G401.6 (cell line): ENCODE measurements around the gene PDE4C.

Source experiments
- FAIRE-seq: peaks from 2 replicates; lab custom pipeline; 2012; peaks lifted over from hg19 to GRCh38; lab: Jason Lieb, UNC

The PDE4C gene

GRCh38 chr19:18225702-18226468 is at the start of gene PDE4C:
PDE4C (minus strand) TSS chr19:18226438; CDS start chr19:18226415, 23 bp downstream.
- no peak for FAIRE-seq

- no peak for FAIRE-seq
Observed at GRCh38 chr19:18274781-18275356, 48.6 kb upstream of the PDE4C start.

- no peak for FAIRE-seq
Observed at GRCh38 chr19:18274219-18274780, 48.1 kb upstream of the PDE4C start, which contains the start of gene IQCN. IQCN (minus strand) TSS chr19:18274452; CDS start chr19:18269478, 4,974 bp downstream.

DNA sequence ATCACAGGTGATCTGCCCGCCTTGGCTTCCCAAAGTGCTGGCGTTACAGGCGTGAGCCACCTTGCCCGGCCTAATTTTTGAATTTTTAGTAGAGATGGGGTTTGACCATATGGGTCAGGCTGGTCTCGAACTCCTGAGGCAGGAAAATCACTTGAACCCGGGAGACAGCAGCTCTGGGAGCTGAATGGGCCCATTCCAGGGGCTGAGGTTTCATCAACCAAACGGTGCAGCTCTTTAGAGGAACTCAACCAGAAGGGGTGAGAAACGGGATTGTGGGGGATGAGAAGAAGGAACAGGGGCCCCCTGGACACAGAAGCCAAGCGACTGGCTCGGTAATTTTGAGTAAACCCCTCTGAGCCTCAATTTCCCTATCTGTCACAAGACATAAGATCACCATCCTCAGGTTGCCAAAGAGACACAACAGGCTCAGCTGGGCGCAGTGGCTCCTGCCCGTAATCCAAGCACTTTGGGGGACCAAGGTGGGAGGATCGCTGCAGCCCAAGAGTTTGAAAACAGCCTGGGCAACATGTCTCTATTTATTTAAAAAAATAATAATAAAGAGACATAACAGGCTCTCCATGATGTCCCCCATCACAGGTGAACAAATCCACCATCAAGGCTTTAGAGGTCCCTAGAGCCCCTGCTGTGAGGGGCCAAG is 47.5 kb upstream of the PDE4C start:
- no peak for FAIRE-seq

DNA sequence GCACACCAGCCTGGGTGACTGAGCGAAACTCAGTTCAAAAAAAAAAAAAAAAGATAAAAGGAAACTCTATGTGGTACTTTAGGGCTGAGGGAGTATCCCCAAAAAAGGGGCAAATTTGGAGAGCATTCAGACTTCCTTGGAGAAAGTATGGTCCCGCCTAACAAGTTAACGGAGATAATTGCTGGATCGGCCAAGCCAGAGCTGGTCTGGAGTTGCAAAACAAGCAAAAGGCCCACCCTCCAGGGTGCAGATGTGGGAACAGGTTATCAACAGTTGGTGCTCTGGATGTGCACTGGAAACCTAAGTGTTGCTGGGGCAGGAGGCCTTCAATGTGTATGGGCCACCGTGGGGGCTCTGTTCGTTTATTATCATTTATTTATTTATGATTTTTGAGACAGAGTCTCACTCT is 45.2 kb upstream of the PDE4C start:
- FAIRE-seq: no peak

DNA sequence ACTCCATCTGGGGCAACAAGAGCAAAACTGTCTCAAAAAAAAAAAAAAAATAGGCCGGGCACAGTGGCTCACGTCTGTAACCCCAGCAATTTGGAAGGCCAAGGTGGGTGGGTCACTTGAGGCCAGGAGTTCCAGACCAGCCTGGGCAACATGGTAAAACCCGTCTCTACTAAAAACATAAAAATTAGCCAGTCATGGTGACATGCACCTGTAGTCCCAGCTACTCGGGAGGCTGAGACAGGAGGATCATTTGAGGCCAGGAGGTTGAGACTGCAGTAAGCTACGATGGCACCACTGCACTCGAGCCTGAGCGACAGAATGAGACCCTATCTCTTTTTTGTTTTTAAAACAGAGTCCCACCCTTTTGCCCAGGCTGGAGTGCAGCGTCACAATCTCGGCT is 44.1 kb upstream of the PDE4C start:
- no peak for FAIRE-seq

DNA sequence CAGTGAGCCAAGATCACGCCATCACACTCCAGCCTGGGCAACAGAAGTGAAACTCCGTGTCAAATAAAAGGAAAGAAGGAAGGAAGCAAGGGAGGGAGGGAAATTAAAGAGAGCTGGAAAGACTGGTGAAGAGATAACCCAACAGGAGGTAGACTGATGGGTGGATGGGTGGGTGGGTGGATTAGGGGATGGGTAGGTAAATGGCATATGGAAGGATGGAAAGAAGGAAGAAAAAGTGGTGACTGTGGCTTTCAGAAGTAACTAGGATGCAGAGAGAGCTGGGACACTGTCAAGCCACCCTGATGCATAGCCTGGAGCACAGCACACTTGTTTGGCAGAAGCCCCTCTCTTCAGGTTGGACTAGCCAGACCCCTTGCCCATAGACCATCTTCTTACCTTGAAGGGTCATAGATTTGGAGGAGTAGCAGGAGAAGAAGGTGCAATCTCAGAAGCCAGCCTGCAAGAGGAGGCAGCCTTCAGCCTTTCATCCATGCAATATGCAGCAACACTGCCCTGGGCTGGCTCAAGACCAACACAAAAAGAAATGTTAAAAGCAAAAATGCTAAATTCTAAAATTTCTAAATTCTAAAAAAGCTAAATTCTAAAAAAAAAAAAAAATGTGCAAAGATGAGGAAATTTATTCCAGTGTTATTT is 43.0 kb upstream of the PDE4C start:
- no peak for FAIRE-seq

- no peak for FAIRE-seq
Observed at GRCh38 chr19:18266771-18267686, 40.8 kb upstream of the PDE4C start.

DNA sequence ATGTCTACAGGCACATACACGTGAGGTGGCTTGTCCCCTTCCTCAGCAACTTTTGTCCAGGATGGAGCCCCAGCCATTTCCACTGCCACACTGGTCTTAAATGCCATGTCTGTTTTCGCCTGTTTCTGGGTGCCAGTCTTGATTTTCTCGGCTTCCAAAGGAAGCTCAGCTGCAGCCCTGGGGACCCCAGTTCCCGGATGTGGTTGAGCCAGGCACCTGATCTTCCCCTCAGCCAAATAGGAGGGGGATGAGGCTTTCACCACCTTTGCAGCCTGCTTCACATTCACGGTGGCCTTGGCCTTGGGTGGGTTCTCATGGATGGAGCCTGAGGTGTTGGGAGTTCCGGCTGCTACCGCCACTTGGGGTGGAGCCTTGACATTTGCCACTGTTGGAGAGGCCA is 39.3 kb upstream of the PDE4C start:
- FAIRE-seq: no peak

DNA sequence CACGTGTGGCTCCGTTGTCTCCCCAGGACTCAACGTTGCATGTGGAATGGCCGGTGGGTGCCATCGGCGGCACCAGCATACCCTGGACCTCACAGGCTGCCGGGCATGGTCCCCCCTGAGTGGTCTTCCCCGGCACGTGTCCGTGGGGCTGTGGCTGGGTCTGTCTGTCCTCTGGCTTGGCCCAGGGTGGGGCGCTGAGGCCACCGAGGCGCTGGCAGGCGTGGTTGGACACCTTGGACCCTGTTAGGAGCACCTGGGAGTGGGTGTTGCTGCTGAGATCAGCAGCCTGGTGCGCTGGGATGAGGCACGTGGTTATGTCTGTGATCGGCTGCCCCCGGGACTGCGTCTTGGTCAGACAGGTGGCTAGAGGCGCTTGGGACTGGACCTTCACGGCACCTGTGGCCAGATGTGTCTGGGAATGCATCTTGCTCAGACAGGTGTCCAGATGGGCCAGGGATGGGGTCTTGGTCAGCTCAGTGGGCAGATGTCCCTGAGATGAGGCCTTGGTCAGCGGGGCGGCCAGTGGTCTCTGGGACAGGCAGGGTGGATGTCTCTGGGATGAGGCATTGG is 38.8 kb upstream of the PDE4C start:
- FAIRE-seq: no peak

- no peak for FAIRE-seq
Observed at GRCh38 chr19:18264137-18264854, 38.1 kb upstream of the PDE4C start.

- FAIRE-seq: no peak
Observed at GRCh38 chr19:18263324-18264136, 37.3 kb upstream of the PDE4C start.

DNA sequence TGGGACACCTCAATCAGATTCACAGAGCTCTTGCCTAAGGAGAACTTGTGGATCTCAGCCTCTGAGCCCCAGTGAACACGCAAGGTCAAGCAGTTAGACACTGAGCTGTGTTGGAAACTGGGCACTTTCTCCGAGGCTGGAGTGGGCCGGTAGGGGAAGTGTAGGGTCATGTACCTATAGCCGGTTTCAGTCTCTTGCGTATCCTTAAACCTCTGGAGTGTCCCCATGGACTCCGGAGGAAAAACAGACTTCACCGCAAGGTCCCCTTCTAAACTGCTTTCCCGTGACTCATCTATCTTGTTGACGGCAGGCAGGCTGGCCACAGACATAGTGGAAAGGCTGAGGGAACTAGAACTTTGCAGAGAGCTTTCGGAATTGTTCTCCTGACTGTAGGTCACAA is 36.7 kb upstream of the PDE4C start:
- no peak for FAIRE-seq

GRCh38 chr19:18262144-18262543 is 35.9 kb upstream of the PDE4C start:
- FAIRE-seq: no peak

GRCh38 chr19:18261474-18261873 is 35.2 kb upstream of the PDE4C start:
- no peak for FAIRE-seq

GRCh38 chr19:18259893-18260292 is 33.7 kb upstream of the PDE4C start:
- FAIRE-seq: no peak

GRCh38 chr19:18257503-18258470 is 31.5 kb upstream of the PDE4C start:
- no peak for FAIRE-seq
